ENCODE data around the gene HOMER2.
A peak's percentile ranks its signal among the peaks of the same experiment; 100 is the strongest.

HOMER2 gene

GRCh38 chr15:82995076-82995475 lies 42.6 kb upstream of the HOMER2 start:
- intact Hi-C loops (cut with DNase I; ENCODE audit: low total_unique reads), result no loop called here
- Histone ChIP-seq H3K36me3 (peaks cover 10 to 17% (median 14%) of the 10 kb centered on the region in 3 donors), H3K9me3 (no peaks in the 10 kb centered on the region), H3K27ac (no peak overlapping the region), H3K27me3 (no peaks in the 10 kb centered on the region), H3K4me1 (peaks cover 0 to 5% (median 4%) of the 10 kb centered on the region in 4 donors), H3K4me3 (no peak overlapping the region)
- TF ChIP-seq, protein P1, sequence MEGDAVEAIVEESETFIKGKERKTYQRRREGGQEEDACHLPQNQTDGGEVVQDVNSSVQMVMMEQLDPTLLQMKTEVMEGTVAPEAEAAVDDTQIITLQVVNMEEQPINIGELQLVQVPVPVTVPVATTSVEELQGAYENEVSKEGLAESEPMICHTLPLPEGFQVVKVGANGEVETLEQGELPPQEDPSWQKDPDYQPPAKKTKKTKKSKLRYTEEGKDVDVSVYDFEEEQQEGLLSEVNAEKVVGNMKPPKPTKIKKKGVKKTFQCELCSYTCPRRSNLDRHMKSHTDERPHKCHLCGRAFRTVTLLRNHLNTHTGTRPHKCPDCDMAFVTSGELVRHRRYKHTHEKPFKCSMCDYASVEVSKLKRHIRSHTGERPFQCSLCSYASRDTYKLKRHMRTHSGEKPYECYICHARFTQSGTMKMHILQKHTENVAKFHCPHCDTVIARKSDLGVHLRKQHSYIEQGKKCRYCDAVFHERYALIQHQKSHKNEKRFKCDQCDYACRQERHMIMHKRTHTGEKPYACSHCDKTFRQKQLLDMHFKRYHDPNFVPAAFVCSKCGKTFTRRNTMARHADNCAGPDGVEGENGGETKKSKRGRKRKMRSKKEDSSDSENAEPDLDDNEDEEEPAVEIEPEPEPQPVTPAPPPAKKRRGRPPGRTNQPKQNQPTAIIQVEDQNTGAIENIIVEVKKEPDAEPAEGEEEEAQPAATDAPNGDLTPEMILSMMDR (IDR thresholded peaks at IDR 0.05), result no peak
- DNase-seq, result no peak

DNA sequence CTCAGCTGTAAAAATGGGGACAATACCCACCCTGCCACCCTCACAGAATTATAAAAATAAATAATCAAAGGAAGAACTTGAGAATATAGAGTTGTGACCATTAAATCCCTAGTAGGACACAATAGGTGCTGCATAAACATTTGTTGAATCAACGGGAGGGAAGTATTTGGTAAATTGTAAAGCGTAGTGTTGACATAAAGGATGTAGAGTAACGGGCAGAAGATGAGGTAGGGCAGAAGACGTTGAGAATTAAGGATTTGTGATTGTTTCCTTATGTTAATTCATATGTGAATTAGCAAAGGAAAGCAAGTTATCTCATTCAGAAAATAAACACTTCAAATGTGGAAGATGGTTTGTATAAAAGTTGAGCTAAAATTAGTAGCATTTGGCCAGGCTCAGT lies 40.6 kb upstream of the HOMER2 start:
- Histone ChIP-seq H3K27me3 (no peaks in the 10 kb centered on the region), H3K36me3 (peaks cover 21 to 28% (median 24%) of the 10 kb centered on the region in 3 donors), H3K27ac (no peak overlapping the region), H3K9me3 (no peaks in the 10 kb centered on the region), H3K4me3 (no peak overlapping the region), H3K4me1 (no peaks in the 10 kb centered on the region)
- intact Hi-C loops (cut with DNase I; ENCODE audit: low total_unique reads), result no loop called here
- no peak for DNase-seq
- TF ChIP-seq, protein P1 (IDR thresholded peaks at IDR 0.05), result no peak

DNA sequence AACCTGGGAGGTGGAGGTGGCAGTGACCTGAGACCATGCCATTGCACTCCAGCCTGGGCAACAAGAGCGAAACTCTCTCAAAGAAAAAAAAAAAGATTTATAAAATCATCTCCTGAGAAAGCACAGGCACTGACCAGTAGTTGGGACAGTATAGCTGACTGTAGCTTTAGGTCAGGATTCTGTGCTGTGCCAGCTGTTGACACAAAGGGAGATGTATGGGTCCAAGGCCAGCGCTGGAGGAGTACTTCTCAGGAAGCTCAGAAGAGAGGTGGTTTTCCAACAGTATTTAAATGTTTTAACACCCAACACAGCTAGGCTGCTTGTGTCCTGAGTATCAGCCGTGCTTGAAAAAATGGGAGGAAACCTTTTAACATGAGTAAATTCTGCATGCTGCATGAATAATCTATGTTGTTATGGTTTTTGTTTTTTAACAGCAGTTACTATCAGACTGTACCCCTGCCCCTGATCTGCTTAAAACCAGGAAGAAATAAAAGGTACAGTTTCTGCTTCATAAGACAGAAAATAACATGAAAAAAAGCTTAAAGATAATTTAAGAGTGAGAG lies 40.0 kb upstream of the HOMER2 start:
- H3K4me1 ChIP-seq, result peaks cover 0 to 2% (median 1%) of the 10 kb centered on the region in 4 donors
- TF ChIP-seq, protein P1 (IDR thresholded peaks at IDR 0.05), result no peak

GRCh38 chr15:82986442-82986780 lies 33.9 kb upstream of the HOMER2 start:
- Histone ChIP-seq H3K27ac (peak overlapping the region; percentile 75 to 78), H3K27me3 (no peaks in the 10 kb centered on the region), H3K36me3 (peaks cover 20 to 21% (median 20%) of the 10 kb centered on the region in 3 donors), H3K4me1 (peaks cover 0 to 18% (median 14%) of the 10 kb centered on the region in 4 donors), H3K9me3 (no peaks in the 10 kb centered on the region), H3K4me3 (peak overlapping the region; percentile 68 to 92)
- DNase-seq, result no peak
- intact Hi-C loops (cut with DNase I; ENCODE audit: low total_unique reads), result no loop called here
- TF ChIP-seq, protein P1 (IDR thresholded peaks at IDR 0.05), result no peak

More for the DNA sequence above, 40.0 kb upstream of the HOMER2 start:
- intact Hi-C loops (cut with DNase I; ENCODE audit: low total_unique reads), result no loop called here
- H3K27ac ChIP-seq, result no peak overlapping the region
- H3K27me3 ChIP-seq, result no peaks in the 10 kb centered on the region
- no peaks in the 10 kb centered on the region for H3K9me3 ChIP-seq
- peaks cover 21 to 28% (median 24%) of the 10 kb centered on the region in 3 donors for H3K36me3 ChIP-seq
- no peak for DNase-seq
- H3K4me3 ChIP-seq, result no peak overlapping the region

- Histone ChIP-seq H3K4me1 (peaks cover 0 to 18% (median 14%) of the 10 kb centered on the region in 4 donors), H3K9me3 (no peaks in the 10 kb centered on the region), H3K27ac (peak within 1 kb of the TSS; percentile 75 to 78), H3K36me3 (peaks cover 14 to 15% (median 15%) of the 10 kb centered on the region in 3 donors), H3K27me3 (no peaks in the 10 kb centered on the region), H3K4me3 (peak within 1 kb of the TSS; percentile 68 to 92)
- intact Hi-C loops (cut with DNase I; ENCODE audit: low total_unique reads), result no loop called here
- TF ChIP-seq, protein P1 (IDR thresholded peaks at IDR 0.05), result no peak
- DNase-seq, result peak; percentile 94 to 95
These were observed 33.3 kb upstream of the HOMER2 start, which contains the start of gene RAMAC for GRCh38 chr15:82985688-82986441. TSS of gene RAMAC (plus strand) at chr15:82986210. CDS start at chr15:82989019, 2,809 bp downstream.
